Panc1 (cell line): ENCODE data around the gene ZC3H7A.

Experiments used
- CTCF ChIP-seq: fragments of 450-650 bp; IDR thresholded peaks from 2 replicates; pipeline ENCODE4 v1.5.1; 2017; ENCODE audit warnings: mild to moderate bottlenecking
- POLR2AphosphoS5 ChIP-seq: IDR thresholded peaks from 2 replicates; pipeline ENCODE4 v1.6.1; 2012; ENCODE audit warnings: mild to moderate bottlenecking, low read depth, low read length, moderate library complexity
- TCF7L2 ChIP-seq: IDR thresholded peaks from 2 replicates; pipeline ENCODE4 v1.6.1; 2011; ENCODE audit warnings: mild to moderate bottlenecking, low read depth, low read length, inconsistent platforms
- TF ChIP-seq, protein P1 (sequence below), 2 experiments: IDR thresholded peaks; 2 replicates each; pipeline ENCODE4 v1.6.1; 2011 to 2012; ENCODE audit warnings: low read depth in 2 of 2, control low read depth in 1 of 2, low read length in 1 of 2, mild to moderate bottlenecking in 1 of 2, moderate library complexity in 1 of 2; ENCODE audit not compliant: insufficient read depth in 1 of 2

GRCh38 chr16:11795887-11796226 lies 1.2 kb downstream of the ZC3H7A start:
- no peak for TF ChIP-seq CTCF
- TF ChIP-seq, protein P1, sequence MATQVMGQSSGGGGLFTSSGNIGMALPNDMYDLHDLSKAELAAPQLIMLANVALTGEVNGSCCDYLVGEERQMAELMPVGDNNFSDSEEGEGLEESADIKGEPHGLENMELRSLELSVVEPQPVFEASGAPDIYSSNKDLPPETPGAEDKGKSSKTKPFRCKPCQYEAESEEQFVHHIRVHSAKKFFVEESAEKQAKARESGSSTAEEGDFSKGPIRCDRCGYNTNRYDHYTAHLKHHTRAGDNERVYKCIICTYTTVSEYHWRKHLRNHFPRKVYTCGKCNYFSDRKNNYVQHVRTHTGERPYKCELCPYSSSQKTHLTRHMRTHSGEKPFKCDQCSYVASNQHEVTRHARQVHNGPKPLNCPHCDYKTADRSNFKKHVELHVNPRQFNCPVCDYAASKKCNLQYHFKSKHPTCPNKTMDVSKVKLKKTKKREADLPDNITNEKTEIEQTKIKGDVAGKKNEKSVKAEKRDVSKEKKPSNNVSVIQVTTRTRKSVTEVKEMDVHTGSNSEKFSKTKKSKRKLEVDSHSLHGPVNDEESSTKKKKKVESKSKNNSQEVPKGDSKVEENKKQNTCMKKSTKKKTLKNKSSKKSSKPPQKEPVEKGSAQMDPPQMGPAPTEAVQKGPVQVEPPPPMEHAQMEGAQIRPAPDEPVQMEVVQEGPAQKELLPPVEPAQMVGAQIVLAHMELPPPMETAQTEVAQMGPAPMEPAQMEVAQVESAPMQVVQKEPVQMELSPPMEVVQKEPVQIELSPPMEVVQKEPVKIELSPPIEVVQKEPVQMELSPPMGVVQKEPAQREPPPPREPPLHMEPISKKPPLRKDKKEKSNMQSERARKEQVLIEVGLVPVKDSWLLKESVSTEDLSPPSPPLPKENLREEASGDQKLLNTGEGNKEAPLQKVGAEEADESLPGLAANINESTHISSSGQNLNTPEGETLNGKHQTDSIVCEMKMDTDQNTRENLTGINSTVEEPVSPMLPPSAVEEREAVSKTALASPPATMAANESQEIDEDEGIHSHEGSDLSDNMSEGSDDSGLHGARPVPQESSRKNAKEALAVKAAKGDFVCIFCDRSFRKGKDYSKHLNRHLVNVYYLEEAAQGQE (IDR thresholded peaks at IDR 0.05; ENCODE audit: insufficient read depth in 1 of 2, low read depth in 2 of 2, low read length in 1 of 2) = no peak
- TF ChIP-seq POLR2AphosphoS5 = no peak
- no peak for TF ChIP-seq TCF7L2
